C4-2B (cell line): ENCODE data around the gene GHRHR.

Source experiments
- H3K27ac ChIP-seq: fragments of 450-650 bp; 2 replicates; pipeline ENCODE4 v1.5.1; 2017
- ZFX ChIP-seq: fragments of 450-650 bp; IDR thresholded peaks from 2 replicates; pipeline ENCODE4 v1.6.1; 2017
- TF ChIP-seq, protein P1 (sequence below): fragments of 450-650 bp; conservative IDR thresholded peaks from 2 replicates; pipeline ENCODE4 v1.5.1; 2017; ENCODE audit warnings: mild to moderate bottlenecking

Gene GHRHR

DNA sequence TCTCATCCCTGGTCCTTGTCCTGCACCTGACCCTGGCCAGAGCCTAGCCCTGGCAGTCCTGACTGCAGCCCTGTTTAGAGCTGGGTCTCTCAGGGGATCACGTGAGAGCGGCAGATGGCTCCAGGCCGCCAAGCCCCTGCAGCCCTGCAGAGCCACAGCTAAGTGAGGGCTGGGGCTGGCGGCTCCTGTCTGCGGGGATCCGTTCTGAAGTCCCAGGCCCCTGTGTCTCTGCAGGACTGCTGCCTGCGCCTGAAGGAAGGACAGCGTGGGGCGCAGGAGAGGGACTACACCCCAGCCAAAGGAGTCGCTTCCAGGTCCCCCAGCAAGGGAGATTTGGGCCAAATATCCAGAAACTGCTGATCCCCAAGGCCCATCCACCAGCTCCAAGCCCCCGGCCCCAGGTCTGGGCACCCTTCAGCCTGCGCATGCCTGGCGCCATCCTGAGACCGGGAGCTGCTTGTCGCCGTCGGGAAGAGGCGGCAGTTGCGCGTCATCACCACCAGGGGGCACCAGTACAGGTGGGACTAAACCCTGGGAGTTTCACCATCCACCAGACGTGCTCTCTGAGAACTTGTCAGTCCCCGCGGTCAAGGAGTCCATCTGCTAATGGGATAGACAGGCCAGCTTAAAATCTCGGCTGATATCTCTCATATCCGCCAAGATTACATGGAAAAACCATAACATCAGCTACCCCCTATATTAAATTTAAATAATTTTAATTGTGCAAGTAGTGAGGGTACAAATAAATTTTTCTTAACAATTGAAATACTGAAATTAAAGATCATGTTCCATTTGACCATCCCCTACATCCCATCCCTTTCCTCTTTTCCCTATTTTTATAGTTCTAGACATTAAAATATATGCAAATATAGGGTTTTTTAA is 25.1 kb upstream of the GHRHR start:
- no peak for TF ChIP-seq ZFX
- TF ChIP-seq, protein P1, sequence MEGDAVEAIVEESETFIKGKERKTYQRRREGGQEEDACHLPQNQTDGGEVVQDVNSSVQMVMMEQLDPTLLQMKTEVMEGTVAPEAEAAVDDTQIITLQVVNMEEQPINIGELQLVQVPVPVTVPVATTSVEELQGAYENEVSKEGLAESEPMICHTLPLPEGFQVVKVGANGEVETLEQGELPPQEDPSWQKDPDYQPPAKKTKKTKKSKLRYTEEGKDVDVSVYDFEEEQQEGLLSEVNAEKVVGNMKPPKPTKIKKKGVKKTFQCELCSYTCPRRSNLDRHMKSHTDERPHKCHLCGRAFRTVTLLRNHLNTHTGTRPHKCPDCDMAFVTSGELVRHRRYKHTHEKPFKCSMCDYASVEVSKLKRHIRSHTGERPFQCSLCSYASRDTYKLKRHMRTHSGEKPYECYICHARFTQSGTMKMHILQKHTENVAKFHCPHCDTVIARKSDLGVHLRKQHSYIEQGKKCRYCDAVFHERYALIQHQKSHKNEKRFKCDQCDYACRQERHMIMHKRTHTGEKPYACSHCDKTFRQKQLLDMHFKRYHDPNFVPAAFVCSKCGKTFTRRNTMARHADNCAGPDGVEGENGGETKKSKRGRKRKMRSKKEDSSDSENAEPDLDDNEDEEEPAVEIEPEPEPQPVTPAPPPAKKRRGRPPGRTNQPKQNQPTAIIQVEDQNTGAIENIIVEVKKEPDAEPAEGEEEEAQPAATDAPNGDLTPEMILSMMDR, result peak; percentile 98

DNA sequence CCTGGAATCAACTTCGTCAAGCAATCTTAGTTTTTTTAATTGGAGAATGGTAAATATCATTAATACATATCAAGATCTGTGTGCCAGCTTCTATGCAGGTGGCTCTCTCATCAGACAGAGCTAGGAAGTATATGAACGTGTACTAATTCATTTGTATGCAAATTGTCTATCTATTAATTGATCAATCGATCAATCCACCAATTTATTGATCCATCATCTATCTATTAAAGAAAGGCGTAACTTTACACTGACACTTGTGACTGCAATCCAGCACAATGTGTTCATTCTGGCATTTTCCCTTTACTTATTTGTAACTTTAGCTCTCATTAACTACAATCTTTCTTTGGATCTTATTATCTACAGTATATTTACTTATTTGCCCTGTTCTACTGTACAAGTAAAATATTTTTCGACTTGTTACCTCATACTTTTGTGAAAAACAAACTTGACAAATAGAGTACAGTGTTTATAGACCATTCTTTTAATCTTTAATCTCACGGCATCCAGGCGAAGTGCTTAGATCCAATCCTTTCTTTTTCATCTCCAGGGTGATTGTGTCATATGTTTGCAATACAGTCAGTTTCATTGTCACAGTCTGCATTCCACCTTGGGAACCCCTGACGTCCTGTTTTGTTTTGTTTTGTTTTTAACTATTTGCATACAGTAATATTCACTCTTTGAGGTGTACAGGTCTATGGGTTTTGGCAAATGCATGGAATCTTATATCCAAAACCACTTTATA is 22.0 kb upstream of the GHRHR start:
- no peak overlapping the region for H3K27ac ChIP-seq
- TF ChIP-seq, protein P1, result no peak
- no peak for TF ChIP-seq ZFX

More for the DNA sequence above, 25.1 kb upstream of the GHRHR start:
- H3K27ac ChIP-seq, result no peak overlapping the region

DNA sequence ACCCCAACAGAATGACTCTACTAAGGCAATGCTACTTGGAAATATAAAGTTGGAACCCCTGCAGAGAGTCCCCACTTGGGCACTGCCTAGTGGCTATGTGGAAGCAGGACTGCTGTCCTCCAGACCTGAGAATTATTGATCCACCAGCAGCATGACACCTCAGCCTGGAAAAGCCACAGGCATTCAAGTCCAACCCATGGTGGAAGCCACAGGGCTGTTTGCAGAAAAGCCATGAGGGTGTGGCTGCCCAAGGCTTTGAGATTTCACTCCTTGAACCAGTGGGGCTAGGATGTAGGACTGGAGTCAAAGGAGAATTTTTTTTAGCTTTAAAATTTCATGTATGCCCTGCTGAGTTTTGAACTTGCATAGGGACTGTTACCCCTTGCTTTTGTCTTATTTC is 13.6 kb upstream of the GHRHR start:
- H3K27ac ChIP-seq, result no peak overlapping the region
- no peak for TF ChIP-seq ZFX
- TF ChIP-seq, protein P1, result no peak

DNA sequence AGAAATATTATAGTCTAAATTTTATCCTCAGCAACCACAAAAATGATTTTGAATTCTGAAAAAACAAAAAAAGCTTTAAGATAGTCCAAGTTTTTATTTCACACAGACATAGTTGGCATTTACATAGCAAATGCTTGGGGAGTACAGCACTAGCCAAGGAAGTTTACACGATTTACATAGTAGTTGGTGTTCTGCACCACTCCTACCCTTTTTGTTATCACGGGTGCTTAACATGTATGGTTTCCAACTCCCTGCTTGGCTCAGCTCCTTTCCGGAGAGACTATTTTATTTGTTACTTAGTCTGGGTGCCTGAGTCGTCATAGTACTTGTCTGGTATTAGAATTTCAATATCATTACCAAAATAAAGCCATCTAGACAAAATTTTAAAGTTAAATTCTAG is 8.8 kb upstream of the GHRHR start:
- TF ChIP-seq, protein P1, result no peak
- TF ChIP-seq ZFX, result no peak

DNA sequence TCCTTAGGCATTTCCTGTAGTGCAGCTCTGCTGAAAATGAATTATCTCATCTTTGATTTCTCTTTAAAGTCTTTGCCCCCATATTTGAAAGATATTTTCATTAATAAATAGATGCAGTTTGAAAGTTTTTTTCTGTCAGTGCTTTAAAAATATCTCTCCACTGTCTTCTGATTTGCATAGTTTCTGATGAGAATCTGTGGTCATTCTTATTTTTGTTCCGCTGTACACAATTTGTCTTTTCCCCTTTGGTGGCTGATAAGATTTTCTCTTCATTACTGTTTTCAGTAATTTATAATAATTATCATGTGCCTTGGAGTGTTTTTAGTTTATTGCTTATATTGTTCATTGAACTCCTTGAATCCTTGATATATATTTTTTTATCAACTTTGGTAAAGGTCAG is 7.0 kb upstream of the GHRHR start:
- no peak for TF ChIP-seq ZFX
- TF ChIP-seq, protein P1, result no peak
- no peak overlapping the region for H3K27ac ChIP-seq

More for the DNA sequence above, 8.8 kb upstream of the GHRHR start:
- no peak overlapping the region for H3K27ac ChIP-seq

DNA sequence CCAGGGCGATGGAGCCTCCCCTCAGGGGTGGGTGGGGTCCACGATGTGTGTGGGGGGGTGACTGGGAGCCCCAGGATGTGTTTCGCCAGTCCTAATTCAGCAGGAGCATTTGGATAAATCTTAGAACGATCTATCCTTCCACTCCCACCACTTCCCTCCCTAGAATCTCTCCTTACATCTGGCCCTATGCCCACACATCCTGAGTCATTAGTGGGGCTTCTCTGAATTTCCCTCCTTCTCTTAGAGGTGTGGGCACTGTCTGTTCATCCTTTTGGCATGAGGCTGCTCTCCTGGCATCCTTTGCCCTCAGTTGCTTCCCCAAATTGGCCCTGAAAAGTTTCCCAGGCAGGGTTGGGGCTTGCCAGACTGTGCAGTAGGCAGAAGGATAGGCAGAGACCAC is 1.6 kb downstream of the GHRHR start:
- TF ChIP-seq, protein P1, result no peak
- TF ChIP-seq ZFX, result no peak
- no peak overlapping the region for H3K27ac ChIP-seq

DNA sequence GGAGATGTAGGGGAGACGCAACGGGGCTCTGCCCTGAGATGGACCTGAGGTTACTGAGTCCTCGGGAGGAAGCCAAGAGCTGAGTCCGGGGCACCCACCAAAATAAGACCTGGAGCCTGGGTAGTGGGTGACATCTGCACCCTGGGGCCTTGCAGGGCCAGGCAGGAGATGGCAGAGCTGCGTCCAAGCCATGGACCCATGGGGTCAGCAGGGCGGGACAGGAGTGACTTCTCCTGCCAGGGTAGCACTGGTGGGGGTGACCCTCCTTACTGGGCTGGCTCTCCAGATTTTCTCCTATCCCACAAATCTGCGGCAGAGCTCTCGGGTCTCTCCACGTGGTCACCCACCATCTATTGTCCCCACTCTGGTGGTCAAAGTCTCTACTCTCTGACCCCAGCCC is 2.1 kb downstream of the GHRHR start:
- H3K27ac ChIP-seq, result no peak overlapping the region

More for the DNA sequence above, 2.1 kb downstream of the GHRHR start:
- TF ChIP-seq, protein P1, result no peak
- TF ChIP-seq ZFX, result no peak
